ENCODE results near the gene GDPD5. TPM values are rescaled to one million over a fixed set of nuclear protein-coding genes. Genes with fewer than 3 reads are reported as not detected.
A peak's percentile ranks its signal among the peaks of the same experiment; 100 is the strongest.

GDPD5 gene
- total RNA-seq, result 1 to 10 TPM; 3.0 to 8.6 TPM
- 9.4 TPM for polyA plus RNA-seq (2013, experiment 1 of 2)
- 7.7 TPM for polyA plus RNA-seq (2013, experiment 2 of 2)
- long read RNA-seq, experiment 1, result 0 reads
- long read RNA-seq, experiment 2, partial matches to known transcripts, result 0 of 6 reads
- long read RNA-seq, experiment 2, other reads (novel, unspliced or antisense), result 4 of 6 reads
- long read RNA-seq, experiment 3, transcript GDPD5-209 (18 exons, 3,222 nt), result major isoform, 7 of 30 reads
- long read RNA-seq, experiment 3, partial matches to known transcripts, result 11 of 30 reads
- long read RNA-seq, experiment 3, other reads (novel, unspliced or antisense), result 12 of 30 reads
- long read RNA-seq, experiment 4, partial matches to known transcripts, result 1 of 1 reads
- long read RNA-seq, experiment 4, other reads (novel, unspliced or antisense), result 0 of 1 reads

GRCh38 chr11:75525433-75526191 is at the start of gene GDPD5:
GDPD5 (minus strand) TSS chr11:75525941; CDS start chr11:75477735, 48,206 bp downstream.
- no peaks in the 10 kb centered on the region for H3K9me3 Mint-ChIP-seq
- H3K4me1 ChIP-seq (ENCODE audit: control insufficient read depth, insufficient read depth, low read length), result no peaks in the 10 kb centered on the region
- peak within 1 kb of the TSS; percentile 88 for H3K4me3 ChIP-seq (ENCODE audit: low read length)
- H3K9me3 ChIP-seq (ENCODE audit: control insufficient read depth, low read length), result no peaks in the 10 kb centered on the region
- peak within 1 kb of the TSS; percentile 83 for H3K27ac Mint-ChIP-seq
- peak; percentile 95 for DNase-seq
- TF ChIP-seq CTCF (conservative IDR thresholded peaks at IDR 0.05), result peak; percentile 64
- no peaks in the 10 kb centered on the region for H3K36me3 Mint-ChIP-seq (ENCODE audit: low read depth)
- peaks cover 22% of the 10 kb centered on the region for H3K27me3 ChIP-seq (ENCODE audit: control insufficient read depth, insufficient read depth, low read length, poor library complexity, severe bottlenecking)
- peak within 1 kb of the TSS; percentile 51 for H3K9ac ChIP-seq (ENCODE audit: extremely low read depth, low read length, poor library complexity, severe bottlenecking)
- peaks cover 6% of the 10 kb centered on the region for H3K4me1 Mint-ChIP-seq
- no peaks in the 10 kb centered on the region for H3K36me3 ChIP-seq (ENCODE audit: control insufficient read depth, insufficient read depth, low read length)
- no peak within 1 kb of the TSS for H3K27ac ChIP-seq (ENCODE audit: low read depth, low read length)
- WGBS, 2 experiments (ENCODE audit: insufficient coverage in 1 of 2, insufficient read length in 1 of 2), result 0 to 1% methylated on average over 28 to 99 of the region's 99 CpGs
- H3K27me3 Mint-ChIP-seq (ENCODE audit: insufficient read depth), result peaks cover 37% of the 10 kb centered on the region
- peak within 1 kb of the TSS; percentile 82 for H3K4me3 Mint-ChIP-seq

GRCh38 chr11:75574698-75575602 is 49.2 kb upstream of the GDPD5 start:
- 91 to 100% methylated on average over 9 to 12 of the region's 12 CpGs for WGBS, 2 experiments (ENCODE audit: insufficient coverage in 1 of 2, insufficient read length in 1 of 2)
- Mint-ChIP-seq H3K4me3 (no peak overlapping the region), H3K36me3 (ENCODE audit: low read depth) (peaks cover 39% of the 10 kb centered on the region), H3K4me1 (no peaks in the 10 kb centered on the region), H3K9me3 (no peaks in the 10 kb centered on the region), H3K27me3 (ENCODE audit: insufficient read depth) (no peaks in the 10 kb centered on the region), H3K27ac (peak overlapping the region; percentile 72)
- peaks cover 47% of the 10 kb centered on the region for H3K36me3 ChIP-seq (ENCODE audit: control insufficient read depth, insufficient read depth, low read length)
- no peaks in the 10 kb centered on the region for H3K4me1 ChIP-seq (ENCODE audit: control insufficient read depth, insufficient read depth, low read length)
- H3K4me3 ChIP-seq (ENCODE audit: low read length), result no peak overlapping the region
- no peaks in the 10 kb centered on the region for H3K9me3 ChIP-seq (ENCODE audit: control insufficient read depth, low read length)
- H3K27me3 ChIP-seq (ENCODE audit: control insufficient read depth, insufficient read depth, low read length, poor library complexity, severe bottlenecking), result no peaks in the 10 kb centered on the region
- TF ChIP-seq CTCF (conservative IDR thresholded peaks at IDR 0.05), result peak; percentile 61
- H3K9ac ChIP-seq (ENCODE audit: extremely low read depth, low read length, poor library complexity, severe bottlenecking), result no peak overlapping the region
- no peak overlapping the region for H3K27ac ChIP-seq (ENCODE audit: low read depth, low read length)
- peak; percentile 69 for DNase-seq

- TF ChIP-seq CTCF (conservative IDR thresholded peaks at IDR 0.05), result no peak
- no peaks in the 10 kb centered on the region for H3K9me3 Mint-ChIP-seq
- no peak overlapping the region for H3K27ac Mint-ChIP-seq
- H3K36me3 ChIP-seq (ENCODE audit: control insufficient read depth, insufficient read depth, low read length), result peaks cover 67% of the 10 kb centered on the region
- H3K4me1 Mint-ChIP-seq, result no peaks in the 10 kb centered on the region
- H3K4me3 ChIP-seq (ENCODE audit: low read length), result no peak overlapping the region
- no peak for DNase-seq
- H3K9me3 ChIP-seq (ENCODE audit: control insufficient read depth, low read length), result no peaks in the 10 kb centered on the region
- no peak overlapping the region for H3K27ac ChIP-seq (ENCODE audit: low read depth, low read length)
- 82 to 92% methylated on average over 6 to 8 of the region's 8 CpGs for WGBS, 2 experiments (ENCODE audit: insufficient coverage in 1 of 2, insufficient read length in 1 of 2)
- no peaks in the 10 kb centered on the region for H3K27me3 ChIP-seq (ENCODE audit: control insufficient read depth, insufficient read depth, low read length, poor library complexity, severe bottlenecking)
- H3K36me3 Mint-ChIP-seq (ENCODE audit: low read depth), result peaks cover 57% of the 10 kb centered on the region
- no peaks in the 10 kb centered on the region for H3K4me1 ChIP-seq (ENCODE audit: control insufficient read depth, insufficient read depth, low read length)
- H3K27me3 Mint-ChIP-seq (ENCODE audit: insufficient read depth), result no peaks in the 10 kb centered on the region
- no peak overlapping the region for H3K4me3 Mint-ChIP-seq
- H3K9ac ChIP-seq (ENCODE audit: extremely low read depth, low read length, poor library complexity, severe bottlenecking), result no peak overlapping the region
Observed at GRCh38 chr11:75572744-75573143, 47.0 kb upstream of the GDPD5 start.
